ENCODE data around the gene IL17C. TPM values are rescaled to one million over a fixed set of nuclear protein-coding genes. Genes with fewer than 3 reads are reported as not detected.

IL17C gene
- total RNA-seq, 2 experiments from 2014 or later, result 0.86 TPM; not detected in 1

DNA sequence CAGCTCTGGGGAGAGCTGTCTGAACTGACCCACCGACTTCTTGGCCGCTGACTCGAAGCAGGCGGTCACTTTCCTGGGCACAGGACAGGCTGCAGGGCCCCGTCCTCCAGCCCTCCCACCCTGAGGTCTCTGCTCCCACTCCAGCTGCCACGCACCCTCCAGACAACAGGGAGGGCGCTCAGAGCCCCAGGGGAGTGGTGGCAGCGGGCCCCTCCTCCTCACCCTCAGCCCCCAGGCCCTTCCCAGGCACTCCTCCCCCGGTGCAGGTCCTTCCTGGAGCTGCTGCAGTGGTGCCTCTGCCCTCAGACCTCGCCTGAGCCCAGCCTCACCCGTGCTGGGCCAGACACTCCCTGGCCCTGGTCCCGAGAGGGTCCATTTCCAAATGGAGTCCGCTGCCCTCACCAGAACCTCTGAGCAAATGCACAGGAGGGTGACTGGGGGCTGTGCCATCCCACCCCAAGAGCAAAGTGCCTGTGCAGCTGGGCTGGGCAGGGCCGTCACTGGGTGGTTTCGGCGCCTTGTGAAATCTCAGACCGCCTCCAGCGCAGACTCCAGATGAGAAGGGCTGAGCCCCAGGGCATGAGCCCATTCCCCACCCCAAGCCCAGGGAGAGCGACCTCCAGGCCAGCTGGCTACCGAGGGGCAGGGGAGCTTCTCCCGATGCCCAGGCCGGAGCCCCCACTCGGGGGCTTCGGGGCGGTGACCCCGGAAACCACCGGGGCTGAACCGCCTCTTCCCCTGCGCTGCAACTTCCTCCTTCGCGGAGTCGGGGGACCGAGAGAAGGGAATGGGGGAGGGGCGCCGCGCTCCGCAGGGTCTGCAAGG, 11.8 kb downstream of the IL17C start:
- Histone ChIP-seq H2AFZ (ENCODE audit: low read length) (no peak overlapping the region), H3K4me2 (ENCODE audit: low read length) (peak overlapping the region; percentile 100), H3K79me2 (ENCODE audit: insufficient read depth, low read depth, low read length) (peaks cover 31% of the 10 kb centered on the region), H3K4me1 (ENCODE audit: insufficient read depth, low read length, poor library complexity, severe bottlenecking) (peaks cover 36% of the 10 kb centered on the region), H3K36me3 (ENCODE audit: insufficient read depth, low read length) (peaks cover 60% of the 10 kb centered on the region), H3K9me3 (ENCODE audit: low read length) (no peaks in the 10 kb centered on the region), H4K20me1 (ENCODE audit: insufficient read depth, low read length) (peaks cover 17% of the 10 kb centered on the region), H3K9me2 (ENCODE audit: insufficient read depth, low read length) (no peaks in the 10 kb centered on the region), H3K4me3 (ENCODE audit: low read depth, low read length, poor library complexity, severe bottlenecking) (peak overlapping the region; percentile 90), H3K27ac (ENCODE audit: low read depth, low read length, poor library complexity, severe bottlenecking) (peak overlapping the region; percentile 94)
- peak; percentile 54 for DNase-seq (ENCODE audit: low spot score)
- intact Hi-C loops (cut with micrococcal nuclease; ENCODE audit: unreplicated experiment), result loop anchor here (2.0 to 5.0 kb wide), 2 partner anchors 15 to 1007 kb away; partner anchors contain the start of genes CHMP1A and SPATA33
- POLR2A ChIA-PET, result no interaction called here
- CTCF ChIA-PET (ENCODE audit: unreplicated experiment), result no interaction called here
- no TSS peak for BruUV-seq (replicated peaks)
- TF ChIP-seq EZH2phosphoT487 (IDR thresholded peaks at IDR 0.05; ENCODE audit: borderline replicate concordance, low read depth, low read length), result no peak
- TF ChIP-seq, protein P1, sequence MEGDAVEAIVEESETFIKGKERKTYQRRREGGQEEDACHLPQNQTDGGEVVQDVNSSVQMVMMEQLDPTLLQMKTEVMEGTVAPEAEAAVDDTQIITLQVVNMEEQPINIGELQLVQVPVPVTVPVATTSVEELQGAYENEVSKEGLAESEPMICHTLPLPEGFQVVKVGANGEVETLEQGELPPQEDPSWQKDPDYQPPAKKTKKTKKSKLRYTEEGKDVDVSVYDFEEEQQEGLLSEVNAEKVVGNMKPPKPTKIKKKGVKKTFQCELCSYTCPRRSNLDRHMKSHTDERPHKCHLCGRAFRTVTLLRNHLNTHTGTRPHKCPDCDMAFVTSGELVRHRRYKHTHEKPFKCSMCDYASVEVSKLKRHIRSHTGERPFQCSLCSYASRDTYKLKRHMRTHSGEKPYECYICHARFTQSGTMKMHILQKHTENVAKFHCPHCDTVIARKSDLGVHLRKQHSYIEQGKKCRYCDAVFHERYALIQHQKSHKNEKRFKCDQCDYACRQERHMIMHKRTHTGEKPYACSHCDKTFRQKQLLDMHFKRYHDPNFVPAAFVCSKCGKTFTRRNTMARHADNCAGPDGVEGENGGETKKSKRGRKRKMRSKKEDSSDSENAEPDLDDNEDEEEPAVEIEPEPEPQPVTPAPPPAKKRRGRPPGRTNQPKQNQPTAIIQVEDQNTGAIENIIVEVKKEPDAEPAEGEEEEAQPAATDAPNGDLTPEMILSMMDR (conservative IDR thresholded peaks at IDR 0.05; ENCODE audit: low read length), result no peak

DNA sequence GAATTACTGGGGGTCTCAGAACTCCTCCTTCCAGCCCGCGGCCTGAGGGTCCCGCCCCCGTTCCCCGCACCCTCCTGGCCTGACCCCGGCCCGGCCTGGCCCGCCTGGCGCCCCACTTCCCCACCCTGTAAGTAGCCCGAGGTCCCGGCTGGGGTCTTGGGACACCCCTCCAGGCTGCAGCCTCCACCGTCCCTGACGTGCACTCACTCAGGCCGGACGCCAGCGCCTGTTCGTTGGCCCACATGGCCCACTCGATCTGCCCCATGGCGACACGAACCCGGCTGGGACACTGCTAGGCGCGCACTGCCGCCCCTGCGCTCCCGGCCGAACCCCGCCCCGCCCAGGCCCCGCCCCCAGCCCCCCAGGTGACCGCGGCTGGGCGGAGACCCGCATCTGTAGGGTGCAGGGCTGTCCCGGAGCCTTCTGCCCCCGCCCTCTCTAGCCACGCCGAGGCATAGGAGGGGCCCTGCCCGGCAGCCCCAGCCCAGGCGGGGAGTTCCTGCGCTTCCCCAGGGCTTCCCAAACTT, 12.4 kb downstream of the IL17C start, which contains the start of gene CYBA:
Gene CYBA, minus strand, starts transcription at position 305 of the 527 bp plus-strand sequence. Its CDS starts 40 bp downstream, at position 265.
- Histone ChIP-seq H3K36me3 (ENCODE audit: insufficient read depth, low read length) (peaks cover 59% of the 10 kb centered on the region), H2AFZ (ENCODE audit: low read length) (no peak within 1 kb of the TSS), H4K20me1 (ENCODE audit: insufficient read depth, low read length) (peaks cover 17% of the 10 kb centered on the region), H3K9me3 (ENCODE audit: low read length) (no peaks in the 10 kb centered on the region), H3K4me3 (ENCODE audit: low read depth, low read length, poor library complexity, severe bottlenecking) (peak within 1 kb of the TSS; percentile 90), H3K27ac (ENCODE audit: low read depth, low read length, poor library complexity, severe bottlenecking) (peak within 1 kb of the TSS; percentile 94), H3K4me2 (ENCODE audit: low read length) (peak within 1 kb of the TSS; percentile 100), H3K79me2 (ENCODE audit: insufficient read depth, low read depth, low read length) (peaks cover 31% of the 10 kb centered on the region), H3K4me1 (ENCODE audit: insufficient read depth, low read length, poor library complexity, severe bottlenecking) (peaks cover 36% of the 10 kb centered on the region), H3K9me2 (ENCODE audit: insufficient read depth, low read length) (no peaks in the 10 kb centered on the region)
- TF ChIP-seq, protein P1 (conservative IDR thresholded peaks at IDR 0.05; ENCODE audit: low read length), result no peak
- no peak for TF ChIP-seq EZH2phosphoT487 (IDR thresholded peaks at IDR 0.05; ENCODE audit: borderline replicate concordance, low read depth, low read length)
- POLR2A ChIA-PET, result no interaction called here
- DNase-seq (ENCODE audit: low spot score), result peak; percentile 88
- intact Hi-C loops (cut with micrococcal nuclease; ENCODE audit: unreplicated experiment), result loop anchor here (1.0 to 5.0 kb wide), 5 partner anchors 12 to 1006 kb away; partner anchors contain the start of genes CHMP1A, MVD and SPATA33
- CTCF ChIA-PET (ENCODE audit: unreplicated experiment), result no interaction called here
- no TSS peak for BruUV-seq (replicated peaks)
